Suprapubic skin (tissue), 3 donors: Measurements from ENCODE around the gene ST7.

Experiments
- EP300 ChIP-seq: sonication (generic); formaldehyde crosslinking; IDR thresholded peaks from one replicate; pipeline ENCODE4 v1.6.1; 2017; ENCODE audit warnings: antibody characterized with exemption
- POLR2A ChIP-seq, 2 donors: fragments of 450-650 bp; IDR thresholded peaks; one replicate each; pipeline ENCODE4 v1.6.1; 2017; ENCODE audit warnings: antibody characterized with exemption in 2 of 2, mild to moderate bottlenecking in 2 of 2, moderate library complexity in 2 of 2
- TF ChIP-seq, protein P1 (sequence below), 2 donors: fragments of 200-600 bp in 1 of 2; fragments of 450-650 bp in 1 of 2; sonication (generic) in 1 of 2; IDR thresholded peaks; one replicate each; pipeline ENCODE4 v1.5.1; 2016 to 2019; ENCODE audit warnings: antibody characterized with exemption in 2 of 2, mild to moderate bottlenecking in 1 of 2, moderate library complexity in 1 of 2

DNA sequence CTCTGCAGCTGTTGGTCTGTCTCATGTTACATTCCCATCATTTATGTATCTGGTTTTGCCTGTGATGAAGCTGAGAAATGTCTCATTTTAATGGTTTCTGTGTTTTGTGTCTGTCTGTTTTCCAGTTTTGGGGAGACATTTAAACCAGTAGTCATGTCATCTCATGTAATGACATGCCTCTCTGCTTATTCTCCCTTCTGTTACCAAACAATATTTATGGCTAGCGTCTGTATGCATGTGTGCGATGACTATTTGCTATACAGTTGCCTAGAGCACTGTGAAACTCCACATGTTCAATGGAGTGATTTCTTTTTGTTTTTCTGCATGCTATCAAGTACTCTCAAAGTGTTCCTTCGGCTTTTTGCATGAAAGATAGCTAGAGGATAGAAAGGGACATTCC, 132.0 kb downstream of the ST7 start:
- TF ChIP-seq, protein P1, sequence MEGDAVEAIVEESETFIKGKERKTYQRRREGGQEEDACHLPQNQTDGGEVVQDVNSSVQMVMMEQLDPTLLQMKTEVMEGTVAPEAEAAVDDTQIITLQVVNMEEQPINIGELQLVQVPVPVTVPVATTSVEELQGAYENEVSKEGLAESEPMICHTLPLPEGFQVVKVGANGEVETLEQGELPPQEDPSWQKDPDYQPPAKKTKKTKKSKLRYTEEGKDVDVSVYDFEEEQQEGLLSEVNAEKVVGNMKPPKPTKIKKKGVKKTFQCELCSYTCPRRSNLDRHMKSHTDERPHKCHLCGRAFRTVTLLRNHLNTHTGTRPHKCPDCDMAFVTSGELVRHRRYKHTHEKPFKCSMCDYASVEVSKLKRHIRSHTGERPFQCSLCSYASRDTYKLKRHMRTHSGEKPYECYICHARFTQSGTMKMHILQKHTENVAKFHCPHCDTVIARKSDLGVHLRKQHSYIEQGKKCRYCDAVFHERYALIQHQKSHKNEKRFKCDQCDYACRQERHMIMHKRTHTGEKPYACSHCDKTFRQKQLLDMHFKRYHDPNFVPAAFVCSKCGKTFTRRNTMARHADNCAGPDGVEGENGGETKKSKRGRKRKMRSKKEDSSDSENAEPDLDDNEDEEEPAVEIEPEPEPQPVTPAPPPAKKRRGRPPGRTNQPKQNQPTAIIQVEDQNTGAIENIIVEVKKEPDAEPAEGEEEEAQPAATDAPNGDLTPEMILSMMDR (IDR thresholded peaks at IDR 0.05) = no peak
- TF ChIP-seq POLR2A (IDR thresholded peaks at IDR 0.05) = no peak
- TF ChIP-seq EP300 = no peak
